Posterior cingulate gyrus (tissue), 11 donors: ENCODE results near the gene SOCS3.

ENCODE experiments used
- DNase-seq, 10 donors: peaks; one replicate each; pipeline versions ENCODE4 v3.0.0 to v3.0.0-alpha.2; 2020 to 2021; ENCODE audit warnings: mixed read lengths in 3 of 10
- intact Hi-C: fragments of 100-400 bp; cut with DNase I; formaldehyde crosslinking; loops from one replicate; pipeline ENCODE4 v1.15.1; 2023

Gene SOCS3

DNA sequence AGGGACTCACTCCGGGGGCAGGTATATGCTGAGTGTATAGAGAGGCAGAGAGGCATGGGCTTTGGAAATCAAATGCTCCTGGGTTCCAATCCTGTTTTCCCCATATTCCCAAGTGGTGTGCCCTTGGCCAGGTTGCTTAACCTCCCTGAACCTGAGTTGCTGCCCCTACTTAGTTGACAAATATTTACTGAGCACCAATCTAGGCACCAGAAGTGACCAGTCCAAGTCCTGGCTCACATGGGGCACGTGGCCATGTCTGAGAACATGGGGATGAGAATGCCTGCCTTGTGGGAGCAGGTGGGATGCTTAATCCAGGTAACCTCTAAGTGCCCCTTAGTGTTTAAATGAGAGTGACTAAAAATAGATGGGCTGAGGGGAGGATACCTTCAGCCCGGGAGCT is 4.2 kb downstream of the SOCS3 start:
- DNase-seq = no peak
- intact Hi-C loops = no loop called here

DNA sequence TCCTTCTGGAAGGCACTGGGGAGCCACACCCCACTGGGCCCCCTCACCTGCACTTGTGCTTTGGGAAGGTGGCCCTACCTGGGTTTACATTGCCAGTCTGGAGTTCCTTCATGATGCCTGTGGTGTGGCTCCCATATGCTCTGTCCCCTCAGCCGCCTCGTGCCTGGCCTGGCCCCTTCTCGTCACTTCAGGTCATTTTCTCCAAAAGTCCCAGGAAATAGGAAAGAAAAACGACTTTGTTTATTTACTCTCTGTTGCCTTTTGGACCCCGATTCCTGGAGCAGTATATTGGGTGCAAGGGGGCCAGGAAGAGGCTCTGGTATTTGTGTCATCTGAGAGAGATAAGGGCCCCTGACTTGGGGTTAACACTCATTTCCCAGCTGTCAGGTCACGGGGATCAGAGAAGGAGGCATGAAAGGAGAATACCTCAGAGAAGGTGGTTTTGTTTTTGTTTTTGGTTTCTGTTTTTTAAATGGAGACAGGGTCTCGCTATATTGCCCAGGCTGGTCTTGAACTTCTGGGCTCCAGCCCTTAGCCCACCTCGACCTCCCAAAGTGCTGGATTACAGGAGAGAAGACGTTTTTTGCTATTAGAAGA is 4.7 kb downstream of the SOCS3 start:
- no peak for DNase-seq
- intact Hi-C loops = no loop called here

DNA sequence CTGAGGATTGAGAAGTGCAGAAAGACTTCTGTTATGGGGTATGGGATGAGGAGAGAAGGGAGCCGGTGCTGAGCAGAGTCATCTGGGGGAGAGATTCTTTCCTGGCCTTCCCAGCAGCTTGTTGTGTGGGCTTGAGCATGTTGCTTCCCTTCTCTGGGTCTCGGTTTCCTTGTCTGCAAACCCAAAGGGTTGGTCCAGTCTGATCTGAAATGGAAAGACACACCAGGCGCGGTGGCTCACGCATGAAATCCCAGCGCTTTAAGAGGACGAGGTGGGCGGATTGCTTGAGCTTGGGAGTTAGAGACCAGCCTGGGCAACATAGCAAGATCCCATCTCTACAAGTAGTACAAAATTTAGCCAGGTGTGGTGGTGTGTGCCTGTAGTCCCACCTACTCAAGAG is 6.0 kb downstream of the SOCS3 start:
- DNase-seq = no peak
- intact Hi-C loops = no loop called here

DNA sequence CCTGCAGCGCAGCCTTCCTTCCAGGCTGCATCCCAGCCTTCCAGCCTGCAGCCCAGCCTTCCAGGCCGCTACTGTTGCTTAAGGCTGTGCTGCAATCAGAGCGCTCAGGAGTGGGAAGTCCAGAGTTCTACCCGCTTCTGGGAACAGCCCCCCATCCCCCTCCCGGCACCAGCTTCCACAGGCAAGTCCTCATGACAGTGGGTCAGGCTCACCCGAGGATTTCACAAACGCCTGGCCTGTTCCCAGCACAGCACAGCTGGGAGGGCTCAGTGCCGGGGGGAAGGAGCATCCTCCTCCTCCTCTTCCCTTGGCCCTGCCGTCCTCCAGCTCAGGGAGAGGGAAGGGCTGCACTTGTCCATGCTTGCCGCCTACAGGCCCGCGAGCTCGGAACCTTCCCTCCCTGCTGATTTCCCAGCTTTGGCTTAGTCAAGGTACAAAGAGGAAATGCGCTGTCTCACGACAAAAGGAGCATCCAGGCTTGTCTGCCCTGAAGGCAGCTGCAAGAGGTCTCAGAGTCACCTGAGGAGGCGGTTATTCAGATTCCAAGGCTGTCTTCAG is 8.3 kb downstream of the SOCS3 start:
- intact Hi-C loops = no loop called here
- peak; percentile 77 to 98 (median 89) for DNase-seq

DNA sequence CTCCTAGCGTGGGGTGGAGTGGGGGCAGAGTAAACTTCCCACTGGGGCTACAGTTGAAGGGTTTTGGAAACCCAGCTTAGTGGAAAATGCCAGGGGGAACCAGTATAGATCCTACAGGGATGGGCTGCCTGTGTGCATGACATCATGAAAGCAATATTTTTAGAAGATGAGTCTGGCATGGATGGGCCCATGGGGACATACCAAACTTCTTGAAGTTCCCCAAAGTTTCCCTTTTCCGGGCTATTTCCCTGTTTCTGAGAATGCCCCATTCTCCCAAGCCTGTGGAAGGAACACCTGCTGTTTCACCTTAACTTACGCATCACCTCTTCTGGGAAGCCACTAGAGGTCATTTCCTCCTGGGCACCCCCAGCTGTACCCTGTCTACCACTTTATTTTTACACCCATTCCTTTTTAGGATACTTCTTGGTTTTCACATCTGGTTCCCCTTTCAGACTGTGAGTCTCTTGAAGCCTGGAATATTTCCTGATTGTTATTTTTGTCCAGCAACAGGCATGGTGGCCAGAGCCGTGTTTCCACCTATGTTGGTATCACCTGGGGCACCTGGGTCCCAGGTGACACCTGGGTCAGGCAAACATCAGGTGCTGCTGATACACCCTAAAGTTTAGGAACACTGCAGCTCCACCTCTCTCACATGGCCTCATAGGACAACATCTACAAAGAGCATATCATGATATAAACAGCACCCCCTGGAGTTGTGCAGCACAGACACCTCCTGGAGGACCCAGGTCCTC is 9.8 kb downstream of the SOCS3 start:
- intact Hi-C loops = no loop called here
- DNase-seq = no peak

DNA sequence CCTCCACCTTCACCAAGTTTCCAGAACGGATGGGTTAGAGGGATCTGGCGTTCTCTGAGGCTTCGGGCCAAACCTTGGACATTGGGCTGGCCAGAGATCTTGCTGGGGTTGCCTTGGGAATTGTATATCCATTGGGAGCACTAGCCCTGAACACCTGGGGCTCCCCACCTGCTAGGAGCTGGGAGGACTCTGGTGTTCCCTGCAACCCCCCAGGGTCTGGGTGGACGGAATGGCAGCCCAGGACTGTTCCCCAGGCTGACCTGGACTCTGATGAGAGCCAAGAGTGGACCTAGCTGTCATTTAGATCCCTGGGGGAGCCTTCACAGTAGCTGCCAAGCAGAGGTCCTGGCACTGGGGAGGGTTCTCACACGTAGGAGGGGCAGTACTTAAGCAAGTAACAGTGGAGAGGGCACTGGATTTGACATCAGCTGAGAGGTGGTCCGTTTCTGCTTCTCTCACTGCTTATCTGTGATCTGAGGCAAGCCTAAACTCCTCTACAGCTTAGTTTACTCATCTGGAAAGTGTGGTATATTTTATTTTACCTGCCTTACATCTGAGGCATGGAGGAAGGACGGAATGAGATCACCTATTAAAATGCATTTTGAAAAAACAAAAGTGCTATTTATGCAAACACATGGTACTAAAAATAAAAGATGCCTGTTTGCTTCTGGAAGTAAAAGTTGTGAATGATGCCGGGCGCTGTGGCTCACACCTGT is 11.7 kb downstream of the SOCS3 start:
- no peak for DNase-seq
- intact Hi-C loops = no loop called here

DNA sequence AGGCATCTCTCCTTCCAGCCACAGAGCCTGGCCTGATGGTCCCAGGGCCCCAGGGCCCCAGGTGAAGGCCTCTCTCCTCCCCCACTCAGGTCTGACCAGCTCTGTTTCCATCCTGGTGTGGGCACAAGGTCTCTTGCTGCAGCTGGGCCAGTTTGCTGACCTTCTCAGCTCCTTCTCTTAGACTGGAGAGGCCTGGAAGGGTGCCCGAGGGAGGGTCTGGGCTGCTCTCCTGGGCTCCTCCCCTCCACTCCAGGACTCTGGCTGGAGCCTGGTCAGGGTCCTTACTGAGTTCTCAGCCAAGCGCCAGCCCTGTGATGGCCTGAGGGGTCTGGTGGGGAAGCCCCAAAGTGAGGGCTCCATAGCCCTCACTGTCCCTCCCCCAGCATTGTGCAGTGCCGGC is 12.4 kb downstream of the SOCS3 start:
- intact Hi-C loops = no loop called here
- no peak for DNase-seq

DNA sequence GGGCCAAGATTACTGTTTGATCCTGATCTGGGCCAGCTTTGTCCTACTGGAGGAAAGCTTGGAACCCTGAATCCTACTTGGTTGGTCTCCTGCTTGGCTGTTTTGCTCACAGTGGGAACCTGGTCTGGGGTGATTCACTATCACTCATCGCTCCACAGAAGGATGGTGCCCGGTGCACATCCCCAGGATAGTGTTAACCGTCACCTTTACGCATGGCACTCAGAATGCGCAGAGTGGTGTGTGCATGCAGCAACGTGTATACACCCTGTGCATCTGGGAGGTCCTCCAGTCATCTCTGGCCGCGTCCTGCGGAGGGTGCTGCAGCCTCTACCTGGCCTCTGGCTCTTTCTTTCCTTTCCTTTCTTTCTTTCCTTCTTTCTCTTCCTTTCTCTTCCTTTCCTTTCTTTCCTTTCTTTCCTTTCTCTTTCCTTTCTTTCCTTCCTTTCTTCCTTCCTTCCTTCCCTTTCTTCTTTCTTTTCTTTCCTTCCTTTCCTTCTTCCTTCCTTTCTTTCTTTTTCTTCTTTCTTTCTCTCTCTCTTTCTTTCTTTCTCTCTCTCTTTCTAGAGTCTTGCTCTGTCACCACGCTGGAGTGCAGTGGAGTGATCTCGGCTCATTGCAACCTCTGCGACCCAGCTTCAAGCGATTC is 13.1 kb downstream of the SOCS3 start:
- intact Hi-C loops = no loop called here
- peak in 1 of 10 donors; percentile 56 for DNase-seq

DNA sequence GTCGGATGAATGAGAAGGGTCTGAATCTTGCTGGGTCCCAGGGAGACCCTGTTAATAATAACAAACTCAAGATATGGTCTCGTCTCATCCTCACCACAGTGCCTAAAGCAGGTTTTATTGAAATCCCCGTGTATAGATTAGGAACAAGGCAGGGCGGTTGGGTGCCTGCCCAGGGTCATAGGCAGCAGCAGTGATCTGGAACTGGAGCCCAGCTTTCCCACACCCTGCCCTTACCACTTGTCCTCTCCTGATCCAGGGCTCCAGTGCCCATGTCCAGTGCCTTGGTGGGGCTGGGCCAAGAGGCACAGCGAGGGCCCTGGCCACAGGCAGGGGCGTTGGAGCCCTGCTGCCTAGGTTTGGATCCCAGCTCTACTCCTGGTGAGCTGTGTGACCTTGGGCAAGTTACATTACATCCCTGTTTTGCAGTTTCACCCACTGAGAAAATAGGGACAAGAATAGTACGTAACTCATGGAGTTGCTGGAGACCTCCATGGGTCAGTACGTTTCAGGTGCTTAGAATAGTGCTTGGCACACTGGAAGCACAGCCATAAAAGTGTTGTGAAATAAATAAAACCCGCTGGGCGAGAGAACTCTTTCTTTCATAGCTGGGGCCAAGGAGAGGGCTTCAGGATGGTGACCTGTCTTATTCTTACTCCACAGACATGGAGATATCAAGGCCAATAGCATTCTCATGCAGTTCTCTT is 13.9 kb downstream of the SOCS3 start:
- intact Hi-C loops = no loop called here
- DNase-seq = peak in 1 of 10 donors; percentile 47

DNA sequence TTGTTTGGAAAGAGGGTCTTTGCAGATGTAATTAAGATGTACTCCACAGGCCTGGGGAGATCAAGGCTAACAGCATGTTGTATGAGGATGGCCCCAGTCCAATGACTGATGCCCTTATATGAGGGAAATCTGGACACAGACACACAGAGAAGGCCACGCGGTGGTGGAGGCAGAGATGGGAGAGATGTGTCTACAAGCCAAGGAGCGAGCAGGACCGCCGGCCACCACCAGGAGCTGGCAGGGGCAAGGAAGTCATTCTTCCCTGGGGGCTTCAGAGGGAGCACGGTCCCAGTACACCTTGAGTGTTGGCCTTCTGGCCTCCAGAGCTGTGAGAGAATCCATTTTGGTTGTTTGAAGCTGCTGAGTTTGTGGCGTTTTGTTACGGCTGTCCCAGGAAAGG is 14.7 kb downstream of the SOCS3 start:
- intact Hi-C loops = no loop called here
- DNase-seq = peak in 1 of 10 donors; percentile 81

DNA sequence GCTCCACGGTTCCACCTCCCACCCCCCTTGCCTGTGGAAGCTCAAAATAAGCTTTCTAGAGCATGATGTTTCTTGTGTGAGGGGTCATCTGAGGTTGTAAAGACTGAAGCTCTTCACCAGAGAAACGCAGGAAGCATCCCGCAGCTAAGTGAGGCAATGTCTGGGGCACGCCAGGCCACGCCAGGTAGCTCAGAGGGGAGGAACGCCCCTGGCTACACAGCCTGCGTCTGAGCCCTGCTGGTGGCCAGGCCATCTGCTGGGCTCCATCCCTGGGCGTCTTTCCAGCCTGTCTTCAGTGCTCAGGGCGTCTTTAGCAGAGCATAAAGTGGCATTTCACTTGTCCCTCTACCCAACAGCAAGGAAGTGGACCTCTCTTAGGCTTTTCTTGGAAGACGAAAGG is 15.2 kb downstream of the SOCS3 start:
- intact Hi-C loops = no loop called here
- peak in 1 of 10 donors; percentile 72 for DNase-seq

DNA sequence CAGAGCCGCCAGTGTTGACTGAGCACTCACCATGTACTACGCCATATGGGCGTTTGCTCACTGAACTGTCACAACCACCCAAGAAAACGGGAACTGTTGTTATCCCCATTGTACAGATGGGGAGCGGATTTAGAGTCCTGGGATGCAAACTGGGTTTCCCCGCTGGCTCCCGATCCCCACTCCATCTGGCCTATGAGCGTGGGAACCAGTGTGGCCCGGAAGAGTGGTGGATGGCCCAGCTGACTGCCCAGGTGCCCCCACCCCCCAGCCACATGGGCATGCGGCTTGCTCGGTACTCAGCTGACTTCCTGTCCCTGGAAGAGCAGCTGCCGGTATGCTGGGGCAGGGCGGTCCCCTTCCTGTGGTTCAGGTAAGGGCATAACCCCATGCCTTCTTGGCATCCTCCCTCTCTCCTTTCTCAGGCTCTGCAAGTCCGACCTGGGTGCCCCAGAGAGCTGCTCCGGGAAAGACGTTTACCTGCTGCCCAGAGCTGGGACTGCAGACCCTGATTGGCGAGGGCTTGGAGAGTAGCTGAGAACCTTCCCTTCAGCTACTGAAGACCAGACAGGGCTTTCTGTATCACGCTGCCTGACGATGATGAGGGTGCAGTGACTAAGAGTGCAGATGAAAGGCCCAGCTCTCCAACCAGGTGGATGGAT is 16.2 kb downstream of the SOCS3 start:
- peak in 1 of 10 donors; percentile 70 for DNase-seq
- intact Hi-C loops = no loop called here

DNA sequence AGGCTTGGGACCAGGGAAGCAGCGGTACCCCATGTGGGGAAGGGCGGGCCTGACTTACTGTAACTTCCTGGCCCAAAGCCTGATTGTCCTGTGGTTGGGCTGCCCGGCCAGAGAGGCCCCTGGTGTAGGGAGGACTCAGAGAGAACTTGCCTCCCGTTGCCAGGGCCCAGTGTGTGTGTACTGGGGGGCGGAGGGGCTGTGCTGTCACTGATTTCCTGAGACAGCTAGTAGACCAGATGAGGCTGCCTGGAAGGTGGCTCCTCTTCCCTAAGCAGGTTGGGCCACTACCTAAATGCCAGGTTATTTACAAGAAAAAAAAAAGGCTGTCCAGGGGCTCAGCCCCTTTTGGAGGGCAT is 16.7 kb downstream of the SOCS3 start:
- intact Hi-C loops = no loop called here
- DNase-seq = peak in 2 of 10 donors; percentile 81 to 91

DNA sequence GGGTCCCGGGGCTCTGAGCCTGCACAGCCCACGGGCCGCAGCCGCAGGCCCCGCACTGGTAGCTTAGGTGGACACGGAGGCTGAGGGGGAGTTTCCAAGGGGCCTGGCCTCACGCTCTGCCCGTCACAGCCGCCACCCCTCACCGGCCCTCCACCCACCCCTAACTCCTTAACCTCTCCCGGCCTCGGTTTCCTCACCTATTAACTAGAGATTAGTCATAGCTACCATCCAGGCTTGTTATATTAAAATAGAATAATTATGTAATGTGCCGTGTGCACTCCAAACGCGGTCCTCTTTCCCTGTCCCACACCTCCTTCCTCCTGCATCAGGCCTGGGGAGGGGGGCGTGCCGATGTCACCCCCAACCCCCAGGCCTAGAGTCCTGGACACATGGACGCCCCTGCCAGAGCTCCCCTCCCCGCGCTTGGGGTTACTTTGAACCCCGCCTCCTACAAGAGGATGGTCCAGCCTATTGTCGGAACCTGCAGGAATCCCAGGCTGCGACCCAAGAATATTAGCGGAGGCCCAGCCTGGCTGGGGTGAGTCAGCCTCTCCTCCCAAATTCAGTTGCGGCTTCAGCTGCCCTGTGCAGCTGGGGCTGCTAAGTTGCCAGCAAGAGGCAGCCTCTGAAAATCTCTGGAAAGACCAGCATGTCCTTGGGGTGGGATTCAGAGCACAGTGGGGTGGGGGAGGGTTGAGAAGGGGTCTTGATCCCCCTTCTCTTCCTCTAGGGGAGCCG is 17.3 kb downstream of the SOCS3 start:
- peak in 2 of 10 donors; percentile 77 to 85 for DNase-seq
- intact Hi-C loops = no loop called here

DNA sequence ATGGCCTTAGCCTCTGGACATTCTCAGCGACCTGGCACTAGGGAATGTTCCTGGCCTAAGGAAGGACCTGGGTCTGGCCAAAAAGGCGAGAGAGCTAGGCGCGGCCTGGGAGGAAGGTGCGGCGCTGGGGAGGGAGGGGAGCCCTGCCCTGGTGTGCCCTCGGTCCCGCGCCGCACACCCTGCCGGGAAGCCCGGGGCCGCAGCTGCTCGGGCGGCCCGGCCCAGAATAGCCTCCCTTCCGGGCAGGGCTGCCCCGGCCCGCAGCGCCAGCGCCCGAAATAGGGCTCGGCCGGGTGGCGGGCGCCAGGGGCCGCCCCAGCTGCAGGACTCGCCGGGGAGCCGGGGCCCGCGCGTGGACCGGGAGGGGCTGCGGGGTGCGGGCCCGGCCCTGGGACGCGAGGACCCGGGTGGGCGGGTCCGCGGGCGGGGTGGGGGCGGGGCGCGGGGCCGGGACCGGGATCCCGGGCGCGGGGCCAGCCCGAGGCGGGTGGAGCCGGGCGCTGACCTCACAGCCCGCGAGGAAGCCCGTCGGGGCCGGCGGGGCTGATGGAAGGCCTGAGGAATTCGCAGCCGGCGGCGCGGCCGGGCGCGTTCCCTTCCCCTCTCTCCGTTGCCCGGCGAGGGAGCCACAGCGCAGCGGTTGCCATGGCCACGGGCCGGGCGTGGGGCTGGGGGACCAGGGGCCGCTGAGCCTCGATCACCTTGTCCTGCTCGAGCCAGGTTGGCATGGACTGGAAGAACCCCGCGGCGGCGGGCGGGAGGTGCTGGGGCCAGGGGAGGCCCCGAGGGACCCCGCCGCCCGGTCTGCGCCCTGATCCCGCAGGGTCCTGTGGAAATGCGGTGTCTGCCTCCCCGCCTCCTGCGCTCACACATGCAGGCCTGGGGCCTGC is 18.1 kb downstream of the SOCS3 start:
- peak in 9 of 10 donors; percentile 43 to 97 (median 68) for DNase-seq
- intact Hi-C loops = no loop called here

DNA sequence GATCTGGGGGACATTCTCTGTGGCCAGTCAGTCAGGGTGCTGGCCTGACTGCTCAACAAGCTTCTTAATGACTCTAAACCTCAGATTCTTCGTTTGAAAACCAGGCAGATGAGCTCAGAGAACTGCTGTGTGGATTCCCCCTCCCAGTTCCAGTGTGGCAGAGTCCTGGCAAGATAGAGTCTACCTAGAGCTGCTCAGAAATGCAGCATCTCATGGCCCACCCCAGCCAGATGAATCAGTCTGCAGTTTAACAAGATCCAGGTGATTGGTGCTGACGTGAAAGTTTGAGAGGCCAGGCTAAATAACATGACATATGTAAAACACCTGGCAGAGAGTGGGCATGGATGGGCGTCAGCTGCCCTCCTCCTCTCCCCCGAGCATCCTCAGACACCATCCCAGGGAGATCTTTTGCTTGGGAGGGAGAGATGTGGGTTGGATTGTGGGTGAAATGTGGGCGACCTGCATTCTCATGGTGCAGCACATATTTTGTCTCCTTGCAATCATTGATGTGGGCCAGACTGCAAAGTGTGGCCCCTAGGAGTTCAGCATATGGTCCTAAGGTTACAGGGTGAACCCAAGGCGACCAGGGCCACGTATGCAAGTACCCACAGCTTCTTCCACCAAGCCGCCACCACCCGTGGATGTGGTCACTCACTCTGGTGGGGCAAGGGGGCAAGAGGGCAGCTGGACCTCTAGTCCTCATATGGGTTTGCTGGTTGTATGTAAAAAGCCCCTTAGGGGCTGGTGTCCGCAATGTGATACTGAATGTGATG is 19.5 kb downstream of the SOCS3 start:
- intact Hi-C loops = no loop called here
- no peak for DNase-seq

DNA sequence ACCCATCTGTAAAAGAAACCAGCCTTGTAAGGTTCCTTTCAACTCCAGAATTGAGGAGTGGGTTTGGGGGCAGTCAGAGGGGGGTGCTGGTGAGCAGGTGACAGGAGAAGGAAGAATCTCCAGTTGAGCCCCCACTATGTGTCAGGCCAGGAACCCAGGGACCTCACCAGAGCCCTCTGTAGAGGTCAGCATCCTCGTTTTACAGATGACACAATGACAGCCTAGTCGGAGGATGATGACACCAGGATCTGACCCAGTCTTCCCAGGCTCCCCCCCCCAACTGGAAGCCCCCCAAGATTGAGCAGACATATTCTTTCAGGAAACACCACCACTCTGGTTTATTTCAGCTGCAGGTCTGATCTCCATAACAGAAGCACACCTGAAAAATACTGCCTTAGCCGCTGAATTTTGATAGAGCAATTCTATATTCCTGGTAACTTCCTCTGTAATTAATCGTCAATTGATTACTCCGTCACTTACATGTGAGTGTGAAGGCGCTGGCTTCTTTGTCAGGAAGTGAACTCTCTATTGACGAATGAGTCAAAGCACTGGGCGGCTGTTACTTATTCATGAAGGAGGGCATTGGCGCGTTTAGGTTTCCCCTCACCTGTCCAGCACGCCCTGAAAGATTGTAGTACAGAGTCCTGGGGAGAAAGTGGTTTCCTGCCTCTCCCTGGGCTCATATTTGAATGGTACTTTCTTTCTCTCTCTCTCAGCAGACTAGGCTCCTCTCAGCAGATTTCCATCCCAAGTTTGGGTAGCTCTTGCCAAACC is 21.2 kb downstream of the SOCS3 start:
- intact Hi-C loops = no loop called here
- no peak for DNase-seq
